HG02610 (cell line): Measurements from ENCODE around the gene RASGRP2.

Source experiments
- ATAC-seq: cut with Tn5 transposase; IDR thresholded peaks from one replicate; pipeline ENCODE4 v1.9.1; 2021; ENCODE audit warnings: mild to moderate bottlenecking, moderate library complexity; ENCODE audit not compliant: unreplicated experiment

RASGRP2 gene

DNA sequence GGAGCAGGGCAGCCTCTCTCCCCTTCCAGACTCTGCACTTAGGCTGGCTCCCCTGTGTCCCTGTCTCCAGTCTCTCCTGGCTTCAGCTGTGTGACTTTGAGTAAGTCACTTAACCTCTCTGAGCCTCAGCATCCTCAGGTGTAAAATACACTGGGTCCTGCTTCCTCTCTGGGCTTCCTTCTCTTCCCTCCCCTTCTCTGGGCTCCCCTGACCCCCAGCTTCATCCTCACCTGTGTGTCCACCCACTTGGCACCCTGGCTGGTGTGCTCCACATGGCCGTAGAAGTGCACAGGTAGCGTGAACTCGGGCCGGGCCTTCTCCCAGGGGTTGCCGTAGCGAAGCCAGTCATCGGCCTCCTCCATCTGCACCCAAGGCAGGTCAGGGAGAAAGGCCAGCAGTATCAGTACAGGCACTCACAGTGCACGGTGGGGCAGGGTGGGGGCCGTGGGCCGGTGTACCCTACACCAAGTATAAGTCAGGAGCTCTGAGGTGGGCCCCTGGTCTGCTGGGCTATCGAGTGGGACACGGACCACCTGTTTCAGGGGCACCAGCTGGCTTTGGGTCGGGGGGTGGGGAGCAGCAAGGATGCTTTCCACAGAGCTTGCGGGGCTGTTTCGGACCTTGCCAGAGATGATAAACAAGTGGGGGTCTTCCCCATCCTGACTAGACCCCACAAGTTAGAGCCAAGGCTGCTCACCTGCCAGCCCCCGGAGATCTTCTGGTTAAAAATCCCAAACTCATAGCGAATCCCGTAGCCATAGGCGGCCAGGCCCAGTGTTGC is 13.8 kb upstream of the RASGRP2 start:
- ATAC-seq: no peak

DNA sequence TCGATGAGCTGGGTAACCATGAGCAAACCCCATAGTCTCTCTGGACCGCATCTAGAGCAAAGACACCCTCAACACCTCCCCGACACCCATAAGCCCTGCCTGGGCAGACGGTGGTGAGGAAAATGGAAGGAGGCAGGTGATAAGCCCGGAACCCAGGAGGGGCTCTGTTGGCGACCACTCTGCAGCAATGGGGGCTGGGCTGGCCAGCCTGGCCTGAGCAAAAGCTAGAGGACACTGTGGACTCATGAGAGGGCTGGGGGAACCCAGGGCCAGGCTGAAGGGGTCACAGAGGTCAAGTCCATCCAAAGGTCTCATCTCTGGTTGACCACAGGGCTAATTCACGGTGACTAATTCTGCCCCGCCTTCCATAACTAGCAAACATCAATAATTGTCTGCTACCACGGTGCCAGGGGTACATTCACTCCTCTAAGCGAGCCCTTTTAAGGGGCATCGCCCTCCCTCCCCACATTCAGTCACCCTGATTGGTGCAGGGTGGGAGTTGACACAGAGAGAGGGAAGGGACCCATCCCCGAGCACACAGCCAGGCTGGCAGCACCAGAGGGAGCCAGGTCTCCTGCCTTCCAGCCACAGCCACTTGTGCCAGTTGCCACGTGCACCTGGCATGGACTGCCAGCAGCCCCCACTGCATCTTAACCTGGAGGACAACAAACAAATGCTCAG is 11.9 kb upstream of the RASGRP2 start:
- no peak for ATAC-seq

DNA sequence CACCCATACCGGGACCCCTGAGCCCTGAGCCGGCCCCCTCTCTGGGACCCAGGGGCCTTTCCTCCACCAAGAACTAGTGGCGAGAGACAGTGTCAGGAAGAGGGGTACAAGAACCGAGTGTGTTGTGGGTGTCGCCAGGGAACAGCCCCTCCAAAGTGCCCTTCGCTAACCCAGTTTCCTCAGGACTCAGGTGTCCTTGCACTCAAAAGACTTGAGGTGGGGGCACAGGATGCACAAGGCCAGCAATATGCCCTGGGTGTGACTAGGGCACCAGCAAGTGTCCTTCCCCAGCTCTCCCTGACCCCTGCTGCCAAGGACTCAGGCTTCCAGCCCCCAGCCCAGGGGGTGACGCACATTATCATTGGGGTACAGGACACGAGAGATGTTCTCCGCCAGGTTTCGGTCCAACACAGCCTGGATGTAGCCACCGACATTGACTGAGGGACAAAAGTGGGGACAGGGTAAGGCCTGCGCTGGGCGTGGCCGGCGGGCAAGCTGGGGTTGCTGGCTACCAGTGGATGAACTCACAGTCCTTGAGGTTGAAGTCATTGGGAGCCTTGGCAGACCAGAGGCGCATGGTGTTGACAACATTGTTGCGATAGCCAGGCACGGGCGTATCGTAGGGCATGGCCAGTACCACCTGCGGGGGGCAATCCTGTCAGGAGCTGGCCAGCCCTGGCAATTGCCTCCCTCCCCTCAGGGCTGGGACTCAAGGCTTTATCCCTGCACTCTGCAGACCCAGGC is 11.1 kb upstream of the RASGRP2 start:
- ATAC-seq: no peak

DNA sequence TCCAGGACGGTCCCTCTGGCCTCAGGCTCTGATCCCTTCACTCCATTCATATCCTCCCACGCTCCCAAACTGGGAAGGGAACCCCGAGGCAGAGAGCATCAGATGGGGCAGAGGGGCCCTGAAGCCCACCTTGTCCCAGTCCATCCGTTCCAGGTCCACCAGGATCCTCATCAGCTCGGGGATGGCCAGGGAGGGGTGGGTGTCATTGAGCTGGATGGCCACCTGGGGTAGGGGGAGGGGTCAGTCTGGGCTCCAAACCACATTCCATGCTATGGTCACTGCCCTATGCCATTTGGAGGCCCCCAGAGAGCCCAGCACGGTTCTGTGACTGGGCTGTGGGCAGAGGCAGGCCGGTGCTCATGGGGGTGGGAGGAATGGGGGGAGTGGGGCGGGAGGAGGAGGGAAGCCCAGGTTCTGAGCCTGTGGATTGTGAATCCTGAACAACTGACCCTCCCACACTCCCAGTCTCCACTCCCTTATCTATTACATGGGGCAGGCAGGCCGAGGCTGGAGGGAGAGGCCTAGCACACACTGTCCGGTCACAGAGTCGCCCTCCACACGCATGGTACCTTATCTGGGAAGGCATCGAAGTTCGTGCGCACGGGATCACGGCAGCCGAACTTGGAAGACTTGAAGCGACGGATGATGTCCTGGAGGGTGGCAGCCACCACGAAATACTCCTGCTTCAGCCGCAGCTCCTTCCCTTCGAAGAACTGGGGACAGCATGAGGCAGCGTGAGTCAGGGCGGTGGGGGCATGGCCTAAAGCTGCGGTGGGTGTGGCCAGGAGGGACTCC is 10.4 kb upstream of the RASGRP2 start:
- ATAC-seq: no peak

DNA sequence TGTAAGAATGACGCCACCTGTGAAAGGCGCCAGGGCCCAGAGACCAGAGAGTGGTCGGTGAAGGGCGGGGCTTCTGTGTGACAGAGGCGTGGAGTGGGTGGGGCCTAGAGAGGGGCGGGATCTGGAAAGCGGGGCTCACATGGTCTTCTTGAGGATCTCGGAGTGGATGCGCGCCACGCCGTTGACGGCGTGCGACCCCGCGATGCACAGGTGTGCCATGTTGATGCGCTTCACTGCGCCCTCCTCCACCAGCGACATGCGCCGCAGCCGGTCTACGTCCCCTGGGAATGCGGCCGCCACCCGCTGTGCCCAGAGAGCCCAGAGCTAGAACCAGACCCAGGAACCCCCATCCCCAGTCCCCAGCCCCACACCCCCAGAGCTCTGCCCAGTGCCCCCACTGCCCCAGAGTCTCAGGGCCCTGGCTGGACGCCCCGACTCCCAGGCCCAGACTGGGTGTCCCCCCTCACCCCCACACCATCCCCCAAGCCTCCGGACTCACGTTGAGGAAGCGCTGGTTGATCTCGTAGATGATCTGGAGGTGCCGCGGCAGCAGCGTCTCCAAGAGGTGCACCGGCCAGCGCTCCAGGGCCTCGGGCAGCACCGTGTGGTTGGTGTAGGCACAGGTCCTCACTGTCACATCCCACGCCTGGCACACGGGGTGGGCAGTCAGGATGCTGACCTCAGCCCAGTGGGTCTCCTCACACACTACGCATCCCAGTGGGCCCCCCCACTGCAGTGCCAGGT is 9.6 kb upstream of the RASGRP2 start:
- no peak for ATAC-seq

DNA sequence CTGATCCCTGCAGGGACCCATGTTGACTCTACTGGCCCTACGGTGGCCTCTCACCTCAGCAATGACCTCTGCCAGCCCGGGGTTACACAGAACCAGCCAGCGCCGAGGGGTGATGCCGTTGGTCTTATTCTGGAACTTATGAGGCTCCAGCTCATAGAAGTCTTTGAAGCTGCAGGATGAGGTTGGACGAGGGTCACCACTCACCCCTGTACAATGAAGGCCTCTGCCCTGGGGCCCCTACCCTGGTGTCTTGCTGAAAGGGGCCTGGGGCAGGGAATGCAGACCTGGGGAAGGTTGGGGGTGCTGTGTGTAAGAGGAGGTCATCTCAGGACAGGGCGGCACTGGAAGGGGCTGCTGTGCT is 9.1 kb upstream of the RASGRP2 start:
- ATAC-seq: no peak

DNA sequence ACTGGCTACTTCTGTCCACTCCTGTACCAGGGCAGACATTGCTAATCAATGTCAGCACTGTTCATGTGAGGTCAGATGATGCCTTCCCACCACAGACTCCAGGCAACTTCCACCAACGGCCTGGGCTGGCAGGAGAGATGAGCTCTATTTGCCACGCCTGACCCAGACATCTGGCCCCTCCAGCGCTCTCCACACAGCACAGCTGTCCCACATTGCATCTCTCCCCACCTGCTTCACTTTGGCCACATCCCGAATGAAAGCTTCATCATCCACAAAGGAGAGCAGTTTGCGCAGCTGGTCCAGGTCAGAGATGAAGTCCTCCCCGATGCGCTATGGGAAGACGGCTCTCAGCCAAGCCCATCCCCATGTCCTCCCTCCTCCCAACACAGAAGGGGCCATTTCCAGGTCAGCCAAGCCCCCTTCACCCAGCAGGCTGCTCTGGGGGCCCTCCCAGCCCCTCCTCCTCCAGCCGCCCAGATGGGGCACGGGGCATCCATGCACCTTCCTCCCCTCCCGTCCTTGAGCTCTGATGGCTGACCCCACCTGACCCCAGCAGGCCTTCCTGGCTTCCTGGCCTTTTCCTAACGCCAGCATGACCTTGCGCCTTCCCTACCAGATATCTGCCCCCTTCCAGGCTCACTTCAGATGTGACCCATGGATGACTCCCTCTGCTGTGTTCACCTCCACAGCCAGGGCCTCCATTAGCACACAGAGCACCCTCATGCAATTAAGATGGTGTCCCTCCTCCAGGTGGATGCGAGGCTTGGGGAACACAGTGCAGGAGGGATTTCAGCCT is 8.4 kb upstream of the RASGRP2 start:
- ATAC-seq: no peak

DNA sequence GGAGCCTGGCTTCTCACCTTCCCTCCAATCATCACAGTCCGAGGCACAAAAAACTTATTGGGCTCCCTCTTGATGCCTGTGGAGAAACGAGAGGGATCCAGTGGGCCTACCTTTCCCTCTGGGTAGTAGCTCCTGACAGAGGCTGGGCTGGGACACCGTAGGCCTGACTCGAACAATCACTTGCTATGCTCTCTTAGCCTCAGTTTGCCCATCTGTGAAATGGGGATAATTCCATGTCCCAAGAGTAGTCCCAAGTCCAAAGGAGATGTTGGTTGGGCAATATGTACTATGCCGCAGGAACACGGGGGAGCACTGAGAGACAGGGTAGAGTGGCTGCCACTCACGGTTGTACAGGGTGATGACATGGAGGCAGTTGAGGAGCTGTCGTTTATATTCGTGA is 7.6 kb upstream of the RASGRP2 start:
- ATAC-seq: no peak

DNA sequence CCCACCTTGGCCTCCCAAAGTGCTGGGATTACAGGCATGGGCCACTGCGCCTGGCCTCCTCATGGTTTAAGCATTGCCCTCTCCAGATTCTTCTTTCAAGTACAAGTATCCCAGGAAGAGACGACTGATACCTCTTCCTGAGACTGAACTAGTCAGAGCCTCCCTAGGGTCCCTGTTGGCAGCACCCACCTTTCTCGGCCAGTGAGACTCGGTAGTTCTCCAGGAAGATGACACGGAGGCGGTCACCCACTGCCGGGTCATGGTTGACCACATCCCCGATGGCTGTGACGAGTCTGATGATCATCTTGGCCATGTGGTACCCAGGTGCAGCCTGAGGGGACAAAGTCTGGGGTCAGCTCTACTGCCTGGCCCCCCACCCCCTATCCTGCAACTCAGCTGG is 7.2 kb upstream of the RASGRP2 start:
- ATAC-seq: no peak

DNA sequence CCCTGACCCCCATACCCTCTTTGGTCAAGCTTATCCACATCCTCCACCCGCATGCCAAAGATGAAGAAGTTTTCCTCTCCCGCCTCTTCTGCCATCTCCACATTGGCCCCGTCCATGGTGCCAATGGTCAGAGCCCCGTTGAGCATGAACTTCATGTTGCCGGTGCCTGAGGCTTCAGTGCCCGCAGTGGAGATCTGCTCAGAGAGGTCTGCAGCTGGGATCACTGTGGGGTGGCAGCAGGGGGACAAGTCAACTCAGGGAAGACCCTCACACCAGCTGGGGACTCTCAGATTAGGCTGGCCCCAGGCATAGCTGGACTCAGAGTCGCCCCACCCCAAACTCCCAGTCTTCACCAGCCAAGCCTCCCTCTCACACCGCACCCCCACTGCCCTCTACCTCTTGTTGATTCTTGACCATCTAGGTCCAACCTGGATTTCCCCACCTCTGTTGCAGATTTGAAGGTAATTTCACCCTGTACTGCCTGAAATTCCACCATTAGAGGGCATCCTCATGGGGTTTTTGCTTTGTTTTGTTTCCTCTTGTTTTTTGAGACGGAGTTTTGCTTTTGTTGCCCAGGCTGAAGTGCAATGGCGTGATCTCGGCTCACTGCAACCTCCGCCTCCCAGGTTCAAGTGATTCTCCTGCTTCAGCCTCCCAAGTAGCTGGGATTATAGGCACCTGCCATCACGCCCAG is 6.6 kb upstream of the RASGRP2 start:
- no peak for ATAC-seq

DNA sequence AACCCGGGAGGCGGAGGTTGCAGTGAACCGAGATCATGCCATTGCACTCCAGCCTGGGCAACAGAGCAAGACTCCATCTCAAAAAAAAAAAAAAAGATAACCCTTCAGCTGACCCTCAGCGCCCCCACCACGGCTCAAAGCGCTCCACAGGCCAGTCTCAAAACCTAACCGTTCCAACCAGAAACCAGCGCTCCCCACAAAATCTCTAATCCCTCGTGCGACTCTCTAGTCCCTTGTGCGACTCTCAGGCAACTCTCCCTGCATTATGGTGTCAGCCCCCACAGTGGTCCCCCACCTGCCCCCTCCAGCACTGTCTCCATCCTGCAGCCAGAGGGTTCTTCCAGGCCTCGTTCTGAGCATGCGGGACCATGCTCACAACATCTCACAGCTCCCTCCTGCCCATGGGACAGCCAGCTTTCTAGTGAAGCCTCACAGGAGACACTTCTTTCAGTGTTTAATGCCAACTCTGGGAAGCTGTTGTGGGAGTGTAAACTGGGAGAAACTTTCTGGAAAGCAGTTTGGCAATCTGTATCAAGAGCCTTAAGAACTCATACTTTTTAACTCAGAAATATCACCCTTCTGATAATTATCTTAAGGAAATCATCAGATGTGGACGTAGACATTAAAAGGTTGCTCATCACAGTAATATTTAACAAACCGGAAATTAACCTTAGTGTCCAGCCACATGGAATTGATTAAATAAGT is 4.2 kb upstream of the RASGRP2 start:
- no peak for ATAC-seq

DNA sequence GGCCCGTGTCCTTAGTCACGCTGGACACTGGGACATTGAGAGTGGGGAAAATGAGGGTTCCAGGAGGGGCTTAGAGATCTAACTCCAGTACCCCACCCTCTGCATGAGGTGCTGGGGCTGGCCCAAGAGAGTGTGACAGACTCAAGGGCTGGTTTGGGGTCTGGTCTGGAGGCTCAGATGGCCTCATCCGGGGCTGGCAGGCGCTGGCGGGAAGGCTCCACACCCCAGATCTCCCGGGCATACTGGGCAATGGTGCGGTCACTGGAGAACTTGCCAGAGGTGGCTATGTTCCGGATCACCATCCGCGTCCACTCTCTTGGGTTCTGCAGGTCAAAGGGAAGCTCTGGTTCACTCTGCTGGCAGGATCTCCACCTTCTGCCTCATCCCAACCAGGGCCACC is 2.5 kb upstream of the RASGRP2 start:
- ATAC-seq: no peak

DNA sequence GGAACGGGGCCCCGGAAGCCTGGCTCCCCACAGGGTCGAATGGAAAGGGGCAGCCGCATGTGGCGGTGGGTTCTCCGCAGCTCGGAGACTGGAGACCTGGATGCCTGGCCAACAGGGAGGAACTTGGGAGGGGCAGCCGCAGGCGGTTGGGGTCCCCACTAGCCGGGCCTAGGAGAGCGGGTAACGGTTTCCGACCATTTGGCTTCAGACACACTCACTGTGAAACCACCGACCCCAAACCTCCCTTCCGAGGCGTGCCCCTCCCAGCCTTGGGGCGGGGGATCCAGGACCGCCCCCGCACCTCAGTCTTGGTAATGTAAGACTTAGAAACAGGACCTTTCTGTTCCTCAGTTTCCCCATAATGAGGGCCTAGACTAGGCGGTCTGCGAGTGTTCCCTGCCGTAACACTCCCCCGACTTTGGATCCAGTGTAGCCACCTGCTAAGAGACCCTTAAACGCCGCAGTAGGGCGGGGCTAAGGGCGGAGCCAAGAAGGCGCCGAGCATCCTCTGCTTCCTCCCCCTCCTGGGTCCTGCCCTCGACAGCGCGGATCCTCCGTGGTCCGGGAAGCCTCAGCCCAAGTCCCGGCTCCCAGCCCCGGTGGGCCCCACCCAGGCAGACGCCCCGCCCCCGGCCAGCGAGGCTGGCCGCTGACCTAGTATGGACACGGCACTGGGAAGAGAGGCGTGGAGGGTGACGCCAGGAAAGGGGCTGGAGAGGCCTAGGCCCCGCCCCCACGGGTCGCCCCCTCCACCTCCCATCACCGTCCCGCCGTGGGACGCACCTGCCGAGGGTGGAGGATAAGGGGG is 1.8 kb upstream of the RASGRP2 start:
- ATAC-seq: no peak

DNA sequence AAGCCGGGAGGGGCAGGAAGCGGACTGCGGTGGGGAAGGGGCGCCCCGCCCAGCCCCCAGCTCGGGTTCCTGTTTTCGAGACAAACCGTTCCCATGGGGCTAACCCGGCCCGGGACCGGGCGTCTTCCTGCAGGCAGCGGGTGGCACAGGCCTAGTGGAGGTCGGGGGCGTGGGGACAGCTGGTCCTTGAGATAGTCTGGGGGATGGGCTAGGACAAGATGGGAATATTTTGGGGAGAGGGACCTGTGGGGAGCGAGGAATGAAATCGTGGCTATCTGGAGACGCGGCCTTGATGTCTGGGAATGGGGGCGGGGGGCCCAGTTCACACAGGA is 1.2 kb upstream of the RASGRP2 start:
- no peak for ATAC-seq

DNA sequence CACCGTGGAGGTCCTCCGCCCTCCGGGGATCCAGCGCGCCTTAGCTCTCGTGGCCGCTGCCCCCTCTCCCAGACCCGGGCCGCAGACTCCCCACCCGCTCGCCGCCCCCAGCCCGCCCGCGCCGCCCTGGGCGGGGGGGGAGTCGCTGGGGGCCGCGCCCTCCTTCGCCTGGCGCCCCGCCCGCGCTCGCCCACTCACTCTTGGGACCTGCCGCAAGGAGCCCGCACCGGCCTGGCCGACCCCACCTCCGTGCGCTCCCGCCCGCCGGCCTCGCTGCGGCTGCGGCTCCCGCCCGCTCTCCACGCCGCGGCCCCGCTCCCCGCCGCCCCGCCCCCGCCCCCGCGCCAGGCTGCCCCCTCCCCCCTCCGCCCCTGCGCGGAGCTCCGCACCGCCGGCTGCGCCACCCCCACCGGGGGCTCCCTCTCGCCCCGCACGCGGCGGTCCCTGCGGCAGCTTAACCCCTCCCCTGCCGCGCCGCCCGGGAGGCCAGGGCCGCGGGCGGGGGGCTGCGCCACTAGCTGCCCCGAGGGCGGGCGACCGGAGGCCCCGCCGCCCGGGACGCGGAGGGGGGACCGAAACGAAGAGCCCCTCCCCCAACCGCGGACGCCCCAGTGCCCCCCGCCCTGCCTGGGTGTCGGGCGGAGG is 724 bp upstream of the RASGRP2 start:
- ATAC-seq: no peak

DNA sequence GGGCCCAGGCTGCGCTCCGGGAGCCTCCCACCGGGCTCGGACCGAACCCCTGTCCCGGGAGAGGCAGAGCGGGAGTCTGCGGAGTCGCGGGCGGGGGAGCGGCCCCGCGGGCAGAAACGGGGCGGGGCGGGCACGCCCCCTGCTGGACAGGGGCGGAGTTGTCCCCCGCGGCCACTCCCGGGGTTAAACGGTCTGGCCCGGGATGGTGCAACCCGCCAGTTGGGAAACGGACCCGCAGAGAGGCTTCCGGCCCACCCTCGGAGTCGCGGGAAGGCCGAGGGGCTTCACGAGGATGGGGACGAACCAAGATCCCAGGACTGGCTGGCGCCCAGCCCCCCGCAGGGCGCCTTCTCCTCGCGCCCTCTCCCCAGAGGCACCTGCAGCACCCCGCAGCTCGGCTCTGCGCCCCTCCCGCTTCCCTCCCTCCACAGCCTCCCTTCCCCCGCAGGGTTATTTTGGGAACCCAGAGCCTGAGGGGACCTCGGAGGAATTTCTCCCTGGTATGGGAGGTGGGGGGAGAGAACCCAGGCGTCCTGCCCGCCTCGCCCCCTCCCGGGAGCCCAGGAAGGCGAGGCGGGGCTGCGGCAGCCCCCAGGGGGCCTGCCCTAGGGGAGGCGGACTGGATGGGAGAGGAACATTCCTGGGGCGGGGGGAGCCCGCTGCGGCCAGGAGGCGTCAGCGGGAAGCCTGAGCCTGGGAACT is 902 bp downstream of the RASGRP2 start:
- ATAC-seq: no peak
